ENCODE measurements around the gene OGFR.

The OGFR gene, protein sequence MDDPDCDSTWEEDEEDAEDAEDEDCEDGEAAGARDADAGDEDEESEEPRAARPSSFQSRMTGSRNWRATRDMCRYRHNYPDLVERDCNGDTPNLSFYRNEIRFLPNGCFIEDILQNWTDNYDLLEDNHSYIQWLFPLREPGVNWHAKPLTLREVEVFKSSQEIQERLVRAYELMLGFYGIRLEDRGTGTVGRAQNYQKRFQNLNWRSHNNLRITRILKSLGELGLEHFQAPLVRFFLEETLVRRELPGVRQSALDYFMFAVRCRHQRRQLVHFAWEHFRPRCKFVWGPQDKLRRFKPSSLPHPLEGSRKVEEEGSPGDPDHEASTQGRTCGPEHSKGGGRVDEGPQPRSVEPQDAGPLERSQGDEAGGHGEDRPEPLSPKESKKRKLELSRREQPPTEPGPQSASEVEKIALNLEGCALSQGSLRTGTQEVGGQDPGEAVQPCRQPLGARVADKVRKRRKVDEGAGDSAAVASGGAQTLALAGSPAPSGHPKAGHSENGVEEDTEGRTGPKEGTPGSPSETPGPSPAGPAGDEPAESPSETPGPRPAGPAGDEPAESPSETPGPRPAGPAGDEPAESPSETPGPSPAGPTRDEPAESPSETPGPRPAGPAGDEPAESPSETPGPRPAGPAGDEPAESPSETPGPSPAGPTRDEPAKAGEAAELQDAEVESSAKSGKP

DNA sequence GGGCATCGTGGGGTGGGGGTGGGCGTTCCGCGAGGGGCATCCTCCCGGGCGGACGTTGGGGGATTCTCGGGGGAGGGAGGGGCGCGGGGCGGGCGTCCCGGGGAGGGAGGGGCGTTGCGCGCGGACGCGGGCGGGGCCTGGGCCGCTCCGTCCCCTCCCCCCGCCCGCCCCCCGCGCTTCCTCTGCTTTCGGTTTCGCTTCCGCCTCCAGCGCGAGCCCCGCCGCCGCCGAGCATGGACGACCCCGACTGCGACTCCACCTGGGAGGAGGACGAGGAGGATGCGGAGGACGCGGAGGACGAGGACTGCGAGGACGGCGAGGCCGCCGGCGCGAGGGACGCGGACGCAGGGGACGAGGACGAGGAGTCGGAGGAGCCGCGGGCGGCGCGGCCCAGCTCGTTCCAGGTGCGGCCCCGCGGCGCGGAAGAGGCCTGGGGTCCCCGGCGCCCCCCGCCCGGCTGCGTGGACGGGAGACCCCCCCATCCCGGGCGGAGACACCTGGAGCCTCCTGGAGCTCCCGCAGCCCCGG, at the start of gene OGFR:
OGFR (plus strand) TSS at position 209 of the 528 bp plus-strand sequence; CDS start at position 234, 25 bp downstream.
- peak; percentile 56 for DNase-seq

DNA sequence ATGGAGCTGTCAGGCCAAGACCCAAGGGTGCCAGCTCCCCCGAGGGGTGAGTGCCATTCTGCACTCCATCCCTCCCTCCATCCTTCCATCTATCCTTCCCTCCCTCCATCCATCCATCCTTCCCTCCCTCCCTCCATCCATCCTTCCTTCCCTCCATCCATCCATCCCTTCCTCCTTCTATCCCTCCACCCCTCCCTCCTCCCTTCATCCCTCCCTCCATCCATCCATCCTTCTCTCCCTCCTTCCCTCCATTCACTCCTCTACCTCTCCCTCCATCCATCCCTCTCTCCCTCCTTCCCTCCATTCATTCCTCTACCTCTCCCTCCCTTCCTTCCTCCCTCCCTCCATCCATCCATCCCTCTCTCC, 49.7 kb upstream of the OGFR start:
- no peak for DNase-seq

DNA sequence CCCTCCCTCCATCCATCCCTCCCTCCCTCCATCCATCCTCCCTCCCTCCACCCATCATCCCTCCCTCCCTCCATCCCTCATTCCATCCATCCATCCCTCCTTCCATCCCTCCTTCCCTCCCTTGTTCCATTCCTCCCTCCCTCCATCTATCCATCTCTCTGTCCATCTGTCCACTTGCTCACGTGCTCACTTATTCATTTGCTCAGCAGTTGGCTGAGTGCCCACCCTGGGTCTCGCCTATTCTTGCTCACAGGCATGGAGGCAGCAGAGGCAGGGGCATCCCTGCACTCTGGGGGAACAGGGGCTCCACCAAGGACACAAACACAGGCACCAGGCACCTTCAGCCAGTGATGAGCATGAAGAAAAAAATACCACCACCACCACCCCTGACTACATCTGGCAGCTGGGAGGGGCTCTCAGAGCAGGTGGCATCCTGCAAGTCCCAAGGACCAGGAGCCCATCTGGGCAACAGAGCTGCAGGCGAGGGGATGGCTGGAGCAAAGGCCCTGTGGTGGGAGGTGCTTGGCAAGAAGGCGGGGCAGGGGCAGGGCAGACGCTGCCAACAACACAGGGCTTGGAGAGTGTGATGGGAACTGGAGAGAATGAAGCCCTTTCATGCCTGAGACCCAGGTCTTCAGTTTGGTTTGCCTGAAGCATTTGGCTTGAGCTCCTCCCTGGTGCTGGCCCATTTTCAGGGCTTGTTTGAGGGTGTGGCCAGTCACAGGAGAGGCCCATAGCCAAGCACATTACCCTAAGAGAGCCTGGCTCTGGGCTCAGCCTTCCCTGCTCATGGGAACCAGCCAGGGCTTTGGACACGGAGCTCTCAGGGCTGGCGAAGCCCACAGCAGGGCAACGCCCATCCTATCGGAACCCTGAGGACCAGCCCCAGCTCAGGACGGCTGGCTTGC, 48.6 kb upstream of the OGFR start:
- no peak for DNase-seq

DNA sequence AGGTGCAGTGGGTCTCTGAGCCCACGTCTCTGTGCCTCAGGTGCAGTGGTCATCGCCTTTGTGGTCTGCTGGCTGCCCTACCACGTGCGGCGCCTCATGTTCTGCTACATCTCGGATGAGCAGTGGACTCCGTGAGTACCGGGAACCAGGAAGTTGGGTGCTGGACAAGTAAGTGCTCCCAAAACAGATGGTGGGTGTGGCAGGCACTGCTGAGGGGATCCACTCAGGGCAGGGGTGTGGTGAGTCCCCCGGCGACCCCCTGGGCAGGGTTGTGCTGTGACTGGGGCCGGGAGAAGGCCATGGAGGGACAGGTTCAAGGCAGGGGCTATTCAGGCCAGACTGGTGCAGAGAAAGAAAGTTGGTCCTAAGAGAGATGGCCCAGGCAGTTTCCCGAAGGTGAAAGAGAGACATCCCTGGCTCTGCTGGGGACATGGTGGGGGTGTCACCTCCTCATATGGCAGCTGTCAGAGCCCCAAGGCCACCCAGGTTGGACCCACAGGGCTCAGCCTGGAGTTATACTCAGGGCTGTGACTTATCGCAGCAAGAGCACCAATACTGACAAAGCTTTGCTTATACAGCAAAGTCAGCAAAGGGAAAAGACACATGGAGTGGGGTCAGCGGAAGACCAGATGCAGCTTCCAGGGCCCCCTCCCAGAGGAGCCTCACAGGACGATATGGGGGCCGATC, 46.3 kb upstream of the OGFR start:
- no peak for DNase-seq

DNA sequence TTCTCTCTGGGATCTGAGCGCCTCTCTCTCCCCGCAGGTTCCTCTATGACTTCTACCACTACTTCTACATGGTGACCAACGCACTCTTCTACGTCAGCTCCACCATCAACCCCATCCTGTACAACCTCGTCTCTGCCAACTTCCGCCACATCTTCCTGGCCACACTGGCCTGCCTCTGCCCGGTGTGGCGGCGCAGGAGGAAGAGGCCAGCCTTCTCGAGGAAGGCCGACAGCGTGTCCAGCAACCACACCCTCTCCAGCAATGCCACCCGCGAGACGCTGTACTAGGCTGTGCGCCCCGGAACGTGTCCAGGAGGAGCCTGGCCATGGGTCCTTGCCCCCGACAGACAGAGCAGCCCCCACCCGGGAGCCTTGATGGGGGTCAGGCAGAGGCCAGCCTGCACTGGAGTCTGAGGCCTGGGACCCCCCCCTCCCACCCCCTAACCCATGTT, 44.6 kb upstream of the OGFR start:
- no peak for DNase-seq

DNA sequence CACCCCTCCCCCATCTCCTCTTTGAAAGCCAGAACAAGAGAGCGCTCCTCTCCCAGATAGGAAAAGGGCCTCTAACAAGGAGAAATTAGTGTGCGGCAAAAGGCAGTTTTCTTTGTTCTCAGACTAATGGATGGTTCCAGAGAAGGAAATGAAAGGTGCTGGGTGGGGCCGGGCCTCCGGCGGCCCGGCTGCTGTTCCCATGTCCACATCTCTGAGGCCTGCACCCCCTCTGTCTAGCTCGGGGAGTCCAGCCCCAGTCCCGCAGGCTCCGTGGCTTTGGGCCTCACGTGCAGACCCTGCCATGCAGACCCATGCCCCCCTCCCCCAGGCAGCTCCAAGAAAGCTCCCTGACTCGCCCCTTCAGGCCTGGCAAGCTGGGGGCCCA, 44.2 kb upstream of the OGFR start:
- no peak for DNase-seq

DNA sequence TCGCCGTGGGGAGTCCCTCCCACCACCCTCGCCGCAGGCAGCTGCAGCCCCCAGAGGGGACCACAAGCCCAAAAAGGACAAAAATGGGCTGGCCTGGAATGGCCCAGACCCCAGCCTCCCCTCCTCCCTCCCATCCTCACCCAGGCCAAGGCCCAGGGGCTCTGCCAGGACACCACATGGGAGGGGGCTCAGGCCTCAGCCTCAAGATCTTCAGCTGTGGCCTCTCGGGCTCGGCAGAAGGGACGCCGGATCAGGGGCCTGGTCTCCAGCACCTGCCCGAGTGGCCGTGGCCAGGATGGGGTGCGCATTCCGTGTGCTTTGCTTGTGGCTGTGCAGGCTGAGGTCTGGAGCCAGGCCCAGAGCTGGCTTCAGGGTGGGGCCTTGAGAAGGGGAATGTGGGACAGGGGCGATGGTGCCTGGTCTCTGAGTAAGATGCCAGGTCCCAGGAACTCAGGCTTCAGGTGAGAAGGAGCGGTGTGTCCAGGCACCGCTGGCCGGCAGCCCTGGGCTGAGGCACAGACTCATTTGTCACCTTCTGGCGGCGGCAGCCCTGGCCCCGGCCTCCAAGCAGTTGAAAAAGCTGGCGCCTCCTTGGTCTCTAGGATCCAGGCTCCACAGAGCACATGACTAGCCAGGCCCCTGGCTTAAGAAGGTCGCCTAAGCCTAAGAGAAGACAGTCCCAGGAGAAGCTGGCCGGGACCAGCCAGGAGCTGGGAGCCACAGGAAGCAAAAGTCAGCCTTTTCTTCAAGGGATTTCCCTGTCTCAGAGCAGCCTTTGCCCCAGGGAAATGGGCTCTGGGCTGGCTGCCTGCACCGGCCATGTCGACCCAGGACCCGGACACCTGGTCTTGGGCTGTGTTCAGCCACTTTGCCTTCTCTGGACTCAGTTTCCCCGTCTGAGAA, 43.5 kb upstream of the OGFR start:
- DNase-seq: no peak

DNA sequence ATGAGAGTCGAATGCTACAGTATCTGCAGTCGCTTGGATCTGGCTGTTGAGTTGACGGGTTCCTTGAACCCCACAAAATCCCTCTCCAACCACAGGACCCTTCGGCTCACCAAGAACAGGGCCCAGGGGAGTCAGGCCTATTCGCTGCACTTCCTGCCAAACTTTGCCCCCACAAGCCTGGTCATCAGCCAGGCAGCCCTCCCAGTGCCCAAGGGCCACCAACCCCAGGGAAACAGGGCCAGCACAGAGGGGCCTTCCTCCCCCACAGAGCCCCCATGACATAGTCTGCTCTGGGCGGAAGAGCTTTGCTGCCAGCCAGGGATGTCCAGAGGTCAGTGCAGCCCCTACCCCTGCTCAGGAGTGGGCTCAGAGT, 42.9 kb upstream of the OGFR start:
- no peak for DNase-seq

DNA sequence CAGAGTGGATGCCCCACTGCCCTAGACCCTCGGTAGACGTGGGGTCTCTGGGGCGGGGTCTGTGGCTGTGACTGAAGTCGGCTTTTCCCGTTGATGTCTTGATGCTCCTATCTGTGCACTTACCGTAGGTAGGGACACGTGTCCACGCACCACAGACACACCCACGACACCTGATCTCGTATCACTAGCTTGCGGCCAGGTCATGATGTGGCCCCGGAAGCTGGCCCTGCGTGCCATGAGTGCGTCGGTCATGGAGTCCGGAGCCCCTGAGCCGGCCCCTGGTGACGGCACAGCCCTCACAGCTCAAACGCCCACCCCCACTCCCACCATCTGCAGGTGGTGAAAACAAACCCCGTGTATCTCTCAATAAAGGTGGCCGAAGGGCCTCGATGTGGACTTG, 42.3 kb upstream of the OGFR start:
- no peak for DNase-seq

DNA sequence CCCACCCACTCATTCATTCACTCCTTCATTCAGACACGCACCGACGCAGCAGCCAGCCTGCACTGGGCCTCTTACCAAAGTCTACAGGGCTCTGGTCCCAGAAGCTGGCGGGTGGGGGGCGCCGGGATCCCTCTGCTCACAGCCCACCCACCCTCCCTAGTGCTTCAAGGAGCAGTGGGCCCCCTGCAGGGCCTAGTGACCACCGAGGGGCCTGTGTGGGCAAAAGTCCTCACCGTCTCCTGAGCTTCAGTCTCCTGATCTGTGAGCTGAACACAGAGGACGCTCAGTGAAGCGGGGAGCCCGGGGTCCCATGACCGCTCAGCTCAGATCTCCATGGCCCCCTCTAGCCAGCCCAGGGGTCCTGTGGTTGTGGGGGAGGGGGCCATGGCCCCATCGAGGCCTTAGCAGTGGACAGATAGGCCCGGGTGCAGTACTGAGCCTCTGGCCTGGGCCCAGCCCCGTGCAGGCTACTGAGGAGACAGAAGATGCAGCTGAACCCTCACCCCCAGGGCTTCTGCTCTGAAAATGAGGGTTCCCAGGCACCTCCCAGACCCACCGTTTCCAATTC, 41.8 kb upstream of the OGFR start:
- no peak for DNase-seq

DNA sequence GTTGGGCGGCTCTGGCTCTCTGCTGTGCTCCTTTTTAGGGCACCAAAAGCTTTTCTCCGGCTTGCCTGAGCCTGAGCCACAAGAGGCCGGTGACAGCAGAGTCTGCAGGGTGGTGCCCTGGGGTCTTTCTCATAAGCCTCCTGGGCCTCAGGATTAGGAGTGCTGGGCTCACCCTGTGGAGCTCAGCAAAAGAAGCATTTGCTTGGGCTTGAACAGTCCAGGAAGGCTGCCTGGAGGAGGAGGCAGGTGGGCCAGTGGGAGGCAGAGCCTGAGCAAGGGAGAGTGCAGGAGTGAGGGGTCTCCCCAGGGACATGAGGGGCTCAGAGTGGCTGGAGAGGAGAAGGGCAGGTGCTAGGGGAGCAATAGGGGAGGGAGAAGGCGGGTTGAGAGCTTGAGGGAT, 41.2 kb upstream of the OGFR start:
- DNase-seq: no peak

DNA sequence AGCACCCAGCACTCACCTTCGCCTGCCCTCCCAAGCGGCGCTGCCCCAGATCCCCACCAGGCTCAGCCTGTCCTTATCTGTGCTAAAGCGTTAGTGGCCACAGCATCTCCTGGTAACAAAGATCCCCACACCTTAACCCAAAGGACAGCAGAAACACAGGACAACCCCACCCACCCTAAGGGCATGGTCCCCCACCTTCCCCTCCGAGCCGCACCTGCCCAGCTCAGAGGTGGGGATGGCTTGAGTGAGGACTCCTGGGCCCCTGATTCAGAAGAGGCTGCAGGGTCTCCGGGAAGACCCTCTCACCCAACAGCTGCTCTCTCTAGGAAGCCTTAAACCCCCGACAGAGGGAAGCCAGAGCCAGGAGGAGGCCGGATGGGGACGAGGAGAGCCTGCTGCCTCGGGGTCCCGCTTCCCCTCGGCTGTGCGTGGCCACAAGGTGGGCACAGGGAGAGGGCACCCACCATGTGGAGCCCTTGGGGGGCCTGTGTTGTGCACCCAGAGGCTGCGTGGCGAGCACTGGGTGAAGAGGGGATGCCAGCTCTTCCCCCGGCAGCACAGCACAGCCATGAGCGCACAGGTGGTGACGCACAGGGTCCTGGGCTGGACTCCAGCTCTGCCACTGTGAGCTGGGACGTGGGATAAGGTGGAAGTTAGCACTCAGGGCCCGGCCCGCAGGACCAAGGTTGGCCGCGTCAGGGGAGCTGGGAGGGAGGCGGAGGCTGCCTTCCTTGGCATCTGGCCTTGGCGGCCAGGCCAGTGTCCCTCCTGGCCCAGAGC, 40.3 kb upstream of the OGFR start:
- DNase-seq: no peak

DNA sequence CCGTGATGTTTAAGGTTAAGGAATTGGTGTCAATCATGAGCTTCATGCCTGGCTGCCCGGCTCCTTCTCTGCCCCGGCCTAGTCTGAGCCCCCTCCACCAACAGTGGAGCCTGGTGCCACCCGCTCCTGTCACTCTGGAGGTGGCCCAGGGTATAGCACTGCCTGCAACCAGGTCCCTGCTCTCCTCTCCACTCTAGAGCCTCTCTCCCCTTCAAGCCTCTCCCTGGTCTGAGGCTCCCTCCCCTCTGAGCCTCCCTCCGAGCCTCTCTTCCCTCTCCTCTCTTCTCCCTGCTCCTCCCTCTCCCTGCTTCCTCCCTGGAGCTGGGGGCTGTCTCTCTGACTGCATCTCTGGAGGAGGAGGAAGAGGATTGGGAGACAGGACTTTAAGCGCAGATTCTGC, 39.6 kb upstream of the OGFR start:
- DNase-seq: no peak

DNA sequence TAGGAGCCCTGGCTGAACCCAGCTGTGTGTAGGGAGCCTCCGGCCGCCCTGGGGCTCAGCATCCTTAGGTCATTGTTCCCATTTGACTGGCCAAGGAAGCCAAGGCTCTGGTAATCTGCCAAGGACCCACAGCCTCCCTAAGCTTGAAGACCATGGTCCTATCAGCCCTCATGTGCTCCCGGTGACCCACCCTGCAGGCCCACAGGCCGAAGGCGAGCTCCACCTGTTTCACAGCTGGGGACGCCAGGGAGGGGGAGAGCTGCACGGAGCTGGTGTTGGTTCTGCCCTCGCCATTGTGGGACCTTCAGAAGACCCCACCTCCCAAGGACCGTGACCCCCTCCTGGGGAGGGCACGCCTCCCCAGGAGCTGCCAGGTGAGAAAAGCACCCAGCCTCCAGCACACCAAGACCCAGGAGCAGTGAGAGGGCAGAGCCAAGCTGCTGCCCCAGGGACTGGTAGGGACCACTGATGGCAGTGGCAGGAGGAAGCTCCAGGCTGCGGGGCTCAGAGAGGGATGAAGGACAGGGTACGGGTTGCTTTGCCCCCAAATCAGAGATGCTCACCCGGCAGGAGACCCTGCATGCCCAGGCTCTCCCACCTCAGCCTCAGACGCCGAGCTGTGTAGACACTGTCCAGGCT, 39.1 kb upstream of the OGFR start:
- no peak for DNase-seq

DNA sequence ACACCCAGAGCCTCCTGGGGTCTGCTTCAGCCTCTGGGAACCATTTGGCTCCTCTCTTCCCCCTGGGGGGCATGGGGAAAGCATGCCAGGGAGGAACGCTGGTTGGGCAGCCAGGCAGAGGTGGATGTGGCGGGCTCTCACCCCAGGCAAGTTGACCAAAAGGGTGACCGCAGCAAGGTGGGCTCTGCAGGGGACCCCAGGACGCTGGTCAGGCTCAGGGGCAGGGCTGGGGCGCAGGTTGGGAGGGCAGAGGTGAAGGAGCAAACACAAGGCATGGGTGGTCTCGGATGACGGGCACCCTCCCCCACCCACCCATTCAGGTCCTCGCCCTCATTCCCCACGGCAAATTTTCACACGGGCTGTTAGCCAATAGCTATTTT, 38.6 kb upstream of the OGFR start:
- no peak for DNase-seq

DNA sequence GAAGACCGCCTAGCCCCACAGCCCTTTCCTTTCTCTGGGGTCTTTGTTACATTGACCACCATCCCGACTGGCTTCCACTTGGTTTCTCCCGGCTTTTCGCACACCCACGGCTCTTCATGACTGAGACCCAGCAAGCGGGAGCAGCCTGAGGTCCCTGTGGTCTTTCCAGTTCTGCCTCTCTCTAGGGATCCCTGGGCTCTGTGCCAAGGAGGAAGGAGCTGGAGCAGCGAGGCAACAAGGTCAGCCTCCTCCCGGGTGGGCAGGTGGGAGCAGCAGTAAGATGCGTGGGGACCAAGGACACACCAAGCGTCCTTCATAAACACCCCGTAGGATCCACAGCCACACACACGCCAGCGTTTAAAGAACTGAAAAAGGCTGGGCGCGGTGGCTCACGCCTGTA, 37.9 kb upstream of the OGFR start:
- DNase-seq: no peak

DNA sequence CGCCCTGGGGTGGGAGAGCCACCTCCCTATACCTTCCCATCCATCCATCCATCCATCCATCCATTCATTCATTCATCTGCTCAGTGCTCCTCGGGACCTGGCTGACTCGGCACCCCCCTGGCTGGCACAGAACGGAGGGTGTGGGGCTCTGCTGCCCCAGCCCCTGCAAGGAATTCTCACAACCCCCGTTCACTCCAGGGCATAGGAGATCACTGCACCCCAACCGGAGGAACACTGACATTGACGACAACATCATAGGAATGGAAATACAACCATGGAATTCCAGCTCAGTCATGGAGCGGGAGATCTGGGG, 36.4 kb upstream of the OGFR start:
- DNase-seq: no peak

DNA sequence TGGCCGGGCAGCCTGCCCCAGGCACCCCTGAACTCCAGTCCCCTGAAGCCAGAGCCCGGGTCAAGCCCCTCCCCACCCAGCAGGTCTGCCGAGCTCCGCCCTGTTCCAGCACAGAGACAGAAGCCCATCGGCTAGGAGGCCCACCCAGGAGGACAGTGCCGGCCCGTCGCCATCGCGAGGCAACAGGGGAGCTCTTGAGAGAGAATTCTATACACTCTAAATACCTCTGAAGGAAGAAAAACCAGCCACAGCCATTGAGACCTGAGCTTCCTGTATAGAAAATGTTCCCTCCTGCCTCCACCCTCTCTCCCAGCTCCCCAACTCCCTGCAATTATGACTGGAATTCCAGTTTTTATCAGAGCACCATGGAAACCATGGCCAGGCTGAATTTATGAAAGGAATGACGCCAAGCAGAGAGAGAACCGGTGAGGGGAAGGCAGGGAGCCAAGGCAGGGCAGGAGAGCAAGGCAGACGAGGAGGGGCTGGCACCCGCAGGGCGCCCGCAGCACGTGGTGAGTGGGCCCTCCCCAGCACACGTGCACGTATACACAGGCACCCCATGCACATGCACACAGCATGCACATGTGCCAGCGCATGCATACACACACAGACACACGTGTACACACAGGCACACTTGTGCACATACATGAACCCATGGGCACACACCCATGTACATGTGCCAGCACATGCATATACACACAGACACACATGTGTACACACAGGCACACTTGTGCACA, 35.9 kb upstream of the OGFR start:
- DNase-seq: peak; percentile 51

DNA sequence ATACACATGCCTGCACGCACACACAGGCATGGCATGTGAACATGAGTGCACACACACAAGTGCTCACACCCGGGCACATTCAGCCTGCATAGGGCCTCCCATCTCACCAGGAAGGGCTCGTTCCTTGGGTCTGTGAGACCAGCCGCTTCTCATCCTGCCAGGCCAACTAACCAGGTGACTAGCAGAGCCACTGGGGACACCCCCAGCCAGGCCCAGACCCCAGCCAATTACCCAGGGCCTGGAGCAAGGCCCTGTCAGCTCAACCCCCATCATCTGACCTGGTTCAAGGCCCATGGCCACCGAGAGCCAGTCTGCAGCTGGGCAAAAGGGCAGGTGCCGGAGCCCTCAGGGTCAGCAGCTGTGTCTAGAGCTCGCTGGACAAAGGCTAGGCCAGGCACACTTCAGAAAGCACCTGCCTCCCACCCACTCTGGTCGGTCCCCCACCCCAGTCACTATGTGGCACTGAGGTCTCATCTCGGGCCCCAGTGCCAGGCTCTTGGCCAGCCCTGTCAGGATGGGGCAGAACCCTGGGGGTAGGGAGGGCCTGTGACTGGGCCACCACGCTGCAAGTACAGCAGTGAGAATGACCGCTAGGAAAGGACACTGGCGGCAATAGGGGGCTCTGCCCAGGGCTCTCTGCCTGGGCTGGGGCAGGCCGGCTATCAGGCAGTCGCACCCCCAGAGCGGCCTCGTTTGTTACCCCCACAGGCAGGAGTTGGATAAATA, 35.1 kb upstream of the OGFR start:
- DNase-seq: no peak

All from fibroblast of upper back skin (primary cell).